ENCODE data around the gene ZACN.

Gene ZACN

GRCh38 chr17:76071531-76072147, 7.3 kb upstream of the ZACN start:
- Histone ChIP-seq H3K9me3 (ENCODE audit: low read depth, low read length) (no peaks in the 10 kb centered on the region), H3K36me3 (ENCODE audit: insufficient read depth, low read length) (peaks cover 21% of the 10 kb centered on the region), H3K4me3 (peak overlapping the region; percentile 86), H3K9ac (ENCODE audit: insufficient read length) (peak overlapping the region; percentile 92), H3K27ac (peak overlapping the region; percentile 62; the same call in 1 of the 2 replicates)
- no peak for DNase-seq (ENCODE audit: low read depth, low spot score)
- TF ChIP-seq POLR2AphosphoS5 (IDR thresholded peaks at IDR 0.05; ENCODE audit: borderline replicate concordance, low read depth, low read length) (no peak), FOXP2 (optimal IDR thresholded peaks at IDR 0.05; ENCODE audit: control extremely low read depth, extremely low read length, insufficient read depth) (no peak), EZH2 (IDR thresholded peaks at IDR 0.05) (no peak)

DNA sequence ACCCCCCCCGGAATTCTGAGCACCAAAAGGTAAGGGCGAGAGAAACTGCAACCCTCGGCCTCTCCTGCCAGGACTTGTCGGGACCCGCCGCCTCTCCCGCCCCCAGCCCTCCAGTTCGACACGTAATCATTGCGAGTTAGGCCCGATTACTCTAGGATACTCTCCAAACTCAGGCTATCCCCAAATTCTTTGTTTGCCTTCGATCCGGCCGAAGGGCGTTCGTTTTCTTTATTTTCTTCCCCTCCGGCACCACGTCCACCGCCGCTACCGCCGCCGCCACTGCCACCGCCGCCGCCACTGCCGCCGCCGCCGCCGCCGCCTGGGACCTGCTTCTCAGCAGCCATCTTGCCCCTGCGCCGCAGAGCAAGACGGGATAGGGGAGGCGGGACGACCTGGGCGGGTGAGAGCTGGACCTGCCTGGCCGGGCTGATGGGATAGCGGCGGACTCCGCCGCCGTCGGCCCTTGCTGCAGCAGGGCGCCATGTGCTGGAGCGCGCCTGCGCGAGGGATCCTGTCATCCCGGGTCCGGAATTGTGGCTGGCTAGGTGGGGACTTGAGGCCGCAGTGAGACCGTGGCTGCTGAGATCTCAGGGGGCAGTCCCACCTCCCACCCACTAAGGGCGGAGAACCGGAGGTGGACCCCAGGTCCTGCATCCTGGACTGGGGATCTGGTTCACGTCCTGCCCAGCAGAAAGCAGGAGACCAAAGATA, 6.7 kb upstream of the ZACN start, which contains the start of gene SRP68:
Gene SRP68 (minus strand): TSS at position 370 of the 711 bp plus-strand sequence. CDS start 26 bp downstream, at position 344.
- TF ChIP-seq POLR2AphosphoS5 (IDR thresholded peaks at IDR 0.05; ENCODE audit: borderline replicate concordance, low read depth, low read length), result peak; percentile 88
- no peak for TF ChIP-seq EZH2 (IDR thresholded peaks at IDR 0.05)
- TF ChIP-seq FOXP2 (optimal IDR thresholded peaks at IDR 0.05; ENCODE audit: control extremely low read depth, extremely low read length, insufficient read depth), result no peak
- no peaks in the 10 kb centered on the region for H3K9me3 ChIP-seq (ENCODE audit: low read depth, low read length)
- H3K27ac ChIP-seq, result peak within 1 kb of the TSS; percentile 62; the same call in 1 of the 2 replicates
- H3K36me3 ChIP-seq (ENCODE audit: insufficient read depth, low read length), result peaks cover 15% of the 10 kb centered on the region
- peak within 1 kb of the TSS; percentile 92 for H3K9ac ChIP-seq (ENCODE audit: insufficient read length)
- H3K4me3 ChIP-seq, result peak within 1 kb of the TSS; percentile 86
- DNase-seq (ENCODE audit: low read depth, low spot score), result no peak

DNA sequence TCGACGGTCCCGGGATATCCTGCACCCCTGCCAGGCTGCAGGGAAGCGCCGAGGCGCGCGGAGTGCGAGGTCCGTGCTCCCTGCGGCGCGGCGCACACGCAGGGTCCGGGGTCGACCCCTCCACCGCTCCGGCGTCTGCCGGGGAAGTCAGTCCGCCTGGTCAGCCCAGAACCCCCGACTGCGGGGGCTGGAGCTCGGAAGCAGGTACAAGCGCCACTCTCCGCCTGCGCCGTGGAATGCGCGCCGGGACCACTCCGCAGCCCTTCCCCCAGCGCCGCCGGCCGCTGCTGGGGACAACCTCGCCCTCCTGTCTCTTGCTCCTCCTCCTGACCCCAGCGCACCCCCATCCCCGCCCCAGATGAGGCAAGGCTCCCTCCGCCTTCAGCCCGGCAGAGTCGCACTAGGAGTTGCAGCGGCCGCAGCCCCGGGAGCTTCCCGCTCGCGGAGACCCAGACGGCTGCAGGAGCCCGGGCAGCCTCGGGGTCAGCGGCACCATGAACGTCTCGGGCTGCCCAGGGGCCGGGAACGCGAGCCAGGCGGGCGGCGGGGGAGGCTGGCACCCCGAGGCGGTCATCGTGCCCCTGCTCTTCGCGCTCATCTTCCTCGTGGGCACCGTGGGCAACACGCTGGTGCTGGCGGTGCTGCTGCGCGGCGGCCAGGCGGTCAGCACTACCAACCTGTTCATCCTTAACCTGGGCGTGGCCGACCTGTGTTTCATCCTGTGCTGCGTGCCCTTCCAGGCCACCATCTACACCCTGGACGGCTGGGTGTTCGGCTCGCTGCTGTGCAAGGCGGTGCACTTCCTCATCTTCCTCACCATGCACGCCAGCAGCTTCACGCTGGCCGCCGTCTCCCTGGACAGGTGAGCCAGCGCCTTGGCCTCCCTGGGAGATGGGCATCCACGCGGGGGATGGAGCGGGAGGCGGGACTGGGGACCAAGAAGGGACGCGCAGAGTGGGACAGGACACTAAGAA, 4.3 kb upstream of the ZACN start, which contains the start of gene GALR2:
Gene GALR2 (plus strand): TSS at position 392 of the 974 bp plus-strand sequence. CDS start 103 bp downstream, at position 495.
- no peak within 1 kb of the TSS for H3K4me3 ChIP-seq
- H3K36me3 ChIP-seq (ENCODE audit: insufficient read depth, low read length), result 0 out of 2 replicates have a peak, but pooled peaks cover 3% of the 10 kb centered on the region
- no peak within 1 kb of the TSS for H3K27ac ChIP-seq
- H3K9me3 ChIP-seq (ENCODE audit: low read depth, low read length), result no peaks in the 10 kb centered on the region
- no peak for DNase-seq (ENCODE audit: low read depth, low spot score)
- no peak within 1 kb of the TSS for H3K9ac ChIP-seq (ENCODE audit: insufficient read length)
- TF ChIP-seq POLR2AphosphoS5 (IDR thresholded peaks at IDR 0.05; ENCODE audit: borderline replicate concordance, low read depth, low read length) (no peak), EZH2 (IDR thresholded peaks at IDR 0.05) (no peak), FOXP2 (optimal IDR thresholded peaks at IDR 0.05; ENCODE audit: control extremely low read depth, extremely low read length, insufficient read depth) (no peak)

- no peaks in the 10 kb centered on the region for H3K36me3 ChIP-seq (ENCODE audit: insufficient read depth, low read length)
- H3K9me3 ChIP-seq (ENCODE audit: low read depth, low read length), result no peaks in the 10 kb centered on the region
- TF ChIP-seq EZH2 (IDR thresholded peaks at IDR 0.05), result no peak
- no peak for TF ChIP-seq POLR2AphosphoS5 (IDR thresholded peaks at IDR 0.05; ENCODE audit: borderline replicate concordance, low read depth, low read length)
- TF ChIP-seq FOXP2 (optimal IDR thresholded peaks at IDR 0.05; ENCODE audit: control extremely low read depth, extremely low read length, insufficient read depth), result no peak
- H3K9ac ChIP-seq (ENCODE audit: insufficient read length), result no peak overlapping the region
- H3K4me3 ChIP-seq, result no peak overlapping the region
- H3K27ac ChIP-seq, result no peak overlapping the region
- no peak for DNase-seq (ENCODE audit: low read depth, low spot score)
These were observed 3.4 kb upstream of the ZACN start for GRCh38 chr17:76075364-76076145.

DNA sequence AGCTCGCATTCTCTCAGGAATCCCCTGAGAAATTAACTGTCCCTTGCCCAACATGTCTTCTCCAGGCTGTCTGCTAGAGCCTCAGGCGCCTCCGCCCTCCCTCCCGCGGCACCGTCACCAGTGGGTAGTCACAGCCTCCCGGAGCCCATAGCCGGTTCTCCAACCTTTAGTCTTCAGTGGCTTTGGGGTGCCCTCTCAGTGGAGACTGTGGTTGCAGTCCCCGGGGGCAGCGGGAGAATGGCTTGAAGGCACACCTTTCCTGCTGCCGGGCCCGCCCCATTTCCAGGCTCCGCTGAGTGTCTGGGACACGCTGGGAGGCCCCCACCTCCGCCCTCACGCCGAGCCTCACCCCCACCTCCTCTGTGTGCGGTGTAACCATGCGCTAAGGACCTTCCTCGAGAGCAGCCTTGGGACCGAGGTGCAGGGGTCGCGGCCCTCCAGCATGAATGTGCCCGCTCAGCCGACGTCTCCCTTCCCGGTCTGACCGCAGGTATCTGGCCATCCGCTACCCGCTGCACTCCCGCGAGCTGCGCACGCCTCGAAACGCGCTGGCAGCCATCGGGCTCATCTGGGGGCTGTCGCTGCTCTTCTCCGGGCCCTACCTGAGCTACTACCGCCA, 2.7 kb upstream of the ZACN start:
- H3K4me3 ChIP-seq, result no peak overlapping the region
- no peak overlapping the region for H3K27ac ChIP-seq
- TF ChIP-seq FOXP2 (optimal IDR thresholded peaks at IDR 0.05; ENCODE audit: control extremely low read depth, extremely low read length, insufficient read depth) (no peak), POLR2AphosphoS5 (IDR thresholded peaks at IDR 0.05; ENCODE audit: borderline replicate concordance, low read depth, low read length) (no peak), EZH2 (IDR thresholded peaks at IDR 0.05) (no peak)
- no peaks in the 10 kb centered on the region for H3K36me3 ChIP-seq (ENCODE audit: insufficient read depth, low read length)
- no peak overlapping the region for H3K9ac ChIP-seq (ENCODE audit: insufficient read length)
- DNase-seq (ENCODE audit: low read depth, low spot score), result no peak
- no peaks in the 10 kb centered on the region for H3K9me3 ChIP-seq (ENCODE audit: low read depth, low read length)

GRCh38 chr17:76076765-76077583, 2.0 kb upstream of the ZACN start:
- DNase-seq (ENCODE audit: low read depth, low spot score), result no peak
- Histone ChIP-seq H3K27ac (no peak overlapping the region), H3K9ac (ENCODE audit: insufficient read length) (no peak overlapping the region), H3K9me3 (ENCODE audit: low read depth, low read length) (no peaks in the 10 kb centered on the region), H3K4me3 (no peak overlapping the region), H3K36me3 (ENCODE audit: insufficient read depth, low read length) (no peaks in the 10 kb centered on the region)
- TF ChIP-seq FOXP2 (optimal IDR thresholded peaks at IDR 0.05; ENCODE audit: control extremely low read depth, extremely low read length, insufficient read depth) (no peak), POLR2AphosphoS5 (IDR thresholded peaks at IDR 0.05; ENCODE audit: borderline replicate concordance, low read depth, low read length) (no peak), EZH2 (IDR thresholded peaks at IDR 0.05) (peak; percentile 75)

All from SK-N-MC (cell line).